HUES6 (cell line): ENCODE data around the gene HEXIM2.

Experiments
- H3K27ac ChIP-seq: 2 replicates; pipeline ENCODE4 v1.7.0; 2013; ENCODE audit warnings: low read depth, mild to moderate bottlenecking, low read length, inconsistent platforms
- H3K27me3 ChIP-seq: 2 replicates; pipeline ENCODE4 v1.6.1; 2013; ENCODE audit warnings: low read length; ENCODE audit not compliant: control insufficient read depth, insufficient read depth
- H3K36me3 ChIP-seq: 2 replicates; pipeline ENCODE4 v1.6.1; 2013; ENCODE audit warnings: low read length; ENCODE audit not compliant: control insufficient read depth, insufficient read depth
- H3K4me1 ChIP-seq: 2 replicates; pipeline ENCODE4 v1.6.1; 2013; ENCODE audit warnings: low read length; ENCODE audit not compliant: control insufficient read depth, insufficient read depth
- H3K4me3 ChIP-seq: 2 replicates; pipeline ENCODE4 v1.5.1; 2013; ENCODE audit warnings: low read depth, low read length
- H3K9ac ChIP-seq: one replicate; pipeline ENCODE4 v1.6.1; 2013; ENCODE audit warnings: mild to moderate bottlenecking, low read length
- H3K9me3 ChIP-seq: 2 replicates; pipeline ENCODE4 v1.6.1; 2013; ENCODE audit warnings: low read depth, low read length; ENCODE audit not compliant: control insufficient read depth, insufficient read depth

Gene HEXIM2, protein sequence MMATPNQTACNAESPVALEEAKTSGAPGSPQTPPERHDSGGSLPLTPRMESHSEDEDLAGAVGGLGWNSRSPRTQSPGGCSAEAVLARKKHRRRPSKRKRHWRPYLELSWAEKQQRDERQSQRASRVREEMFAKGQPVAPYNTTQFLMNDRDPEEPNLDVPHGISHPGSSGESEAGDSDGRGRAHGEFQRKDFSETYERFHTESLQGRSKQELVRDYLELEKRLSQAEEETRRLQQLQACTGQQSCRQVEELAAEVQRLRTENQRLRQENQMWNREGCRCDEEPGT

DNA sequence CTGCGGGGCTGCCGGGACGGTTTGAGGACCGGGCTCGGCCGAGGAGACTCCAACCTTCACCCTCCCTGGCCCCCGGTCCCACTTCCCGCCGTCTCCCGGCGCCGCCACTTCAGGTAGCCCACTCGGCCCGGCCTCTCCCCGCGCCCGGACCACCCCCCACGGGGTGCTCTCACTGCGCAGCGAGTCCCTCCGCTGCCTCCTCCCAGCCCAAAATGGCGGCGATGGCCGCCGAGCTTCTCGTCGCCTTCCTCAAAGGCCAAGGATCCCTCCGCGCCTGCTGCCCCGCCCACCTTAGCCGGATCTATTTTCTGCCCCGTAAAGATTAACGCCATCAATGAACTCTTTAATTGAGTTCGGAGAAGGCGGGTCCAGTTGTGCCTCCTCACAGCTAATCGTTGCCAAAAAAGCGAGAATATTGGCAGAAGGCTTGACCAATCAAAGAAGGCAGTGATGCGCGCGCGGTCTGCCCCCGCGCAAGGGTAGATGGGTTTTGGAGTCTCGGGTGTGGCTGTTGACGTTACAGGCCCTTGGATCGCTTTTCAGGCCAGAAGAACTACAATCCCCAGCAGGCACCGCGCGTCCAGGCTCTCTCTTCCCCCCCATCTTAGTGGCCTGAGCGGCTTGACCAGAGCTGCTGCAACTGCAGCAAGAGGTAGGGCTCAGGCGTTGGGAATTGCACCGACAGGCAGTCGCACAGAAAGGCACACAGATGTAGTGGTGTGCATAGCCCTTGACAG is at the start of gene HEXIM2:
HEXIM2 (plus strand) TSS at position 588 of the 737 bp plus-strand sequence. CDS start 919 bp downstream, outside the sequence.
- peaks cover 5% of the 10 kb centered on the region for H3K36me3 ChIP-seq
- H3K27me3 ChIP-seq: no peaks in the 10 kb centered on the region
- peak within 1 kb of the TSS; percentile 92 for H3K4me3 ChIP-seq
- H3K9ac ChIP-seq: peak within 1 kb of the TSS; percentile 100
- no peaks in the 10 kb centered on the region for H3K9me3 ChIP-seq
- peaks cover 21% of the 10 kb centered on the region for H3K4me1 ChIP-seq
- peak within 1 kb of the TSS; percentile 100 for H3K27ac ChIP-seq

DNA sequence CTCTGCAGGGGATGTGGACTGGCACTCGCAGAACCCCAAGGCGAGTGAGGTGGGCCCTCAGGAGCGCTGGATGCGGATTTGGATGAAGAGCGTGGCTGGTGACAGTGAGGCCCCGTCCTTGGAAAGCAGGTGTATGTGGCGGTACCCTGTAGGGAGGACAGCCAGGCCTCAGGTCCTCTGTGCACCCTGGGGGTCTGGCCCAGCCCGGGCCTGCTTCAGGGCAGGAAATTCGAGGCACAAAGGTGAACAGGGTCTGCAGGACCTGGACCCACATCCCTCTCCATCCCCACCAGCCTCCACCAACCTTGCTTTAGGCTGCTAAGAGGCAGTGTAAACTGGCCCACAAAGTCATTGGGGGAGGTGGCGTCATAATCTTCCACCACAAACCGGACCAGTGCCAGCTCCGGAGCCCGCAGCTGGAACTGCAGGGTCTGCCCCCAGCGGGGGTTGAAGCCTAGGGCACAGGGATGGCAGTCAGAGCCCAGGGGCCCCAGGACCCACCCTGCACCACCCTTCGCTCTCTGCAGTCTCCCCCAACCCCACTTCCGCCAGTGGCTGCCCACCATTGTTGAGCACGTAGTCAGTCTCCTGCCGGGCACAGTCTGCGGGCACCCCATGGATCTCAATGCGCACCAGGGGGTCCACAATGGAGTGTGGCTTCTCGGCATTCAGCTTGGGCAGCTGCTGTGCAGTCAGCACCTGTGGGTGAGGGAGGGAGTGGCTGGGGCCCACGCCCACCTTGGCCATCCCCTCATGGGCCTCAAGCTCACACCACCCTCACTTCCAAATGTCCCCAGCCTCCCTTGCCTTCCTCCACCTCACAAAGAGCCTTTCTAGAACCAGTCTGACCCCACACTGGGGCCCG is 48.9 kb upstream of the HEXIM2 start:
- H3K4me3 ChIP-seq: no peak overlapping the region
- no peaks in the 10 kb centered on the region for H3K27me3 ChIP-seq
- H3K4me1 ChIP-seq: peaks cover 7% of the 10 kb centered on the region; the same call in 1 of the 2 replicates
- H3K36me3 ChIP-seq: peaks cover 37% of the 10 kb centered on the region
- no peak overlapping the region for H3K9ac ChIP-seq
- H3K9me3 ChIP-seq: no peaks in the 10 kb centered on the region
- H3K27ac ChIP-seq: no peak overlapping the region

DNA sequence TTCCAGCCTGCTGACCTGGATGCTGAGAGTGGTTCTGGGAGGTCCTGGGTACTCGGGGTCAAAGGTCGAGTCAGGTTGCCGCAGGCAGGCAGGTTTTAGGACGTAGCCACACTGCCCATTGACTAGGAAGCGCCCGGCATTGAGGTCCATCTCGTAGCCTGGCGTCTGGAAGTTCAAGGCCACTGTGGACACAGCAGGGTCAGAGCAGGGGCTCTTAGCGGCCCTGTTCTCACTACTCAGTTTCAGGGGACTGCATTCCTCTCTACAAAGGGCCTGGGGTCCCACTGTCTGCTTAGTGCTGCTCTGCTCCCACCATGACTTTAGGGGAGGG is 48.3 kb upstream of the HEXIM2 start:
- no peak overlapping the region for H3K27ac ChIP-seq
- peaks cover 7% of the 10 kb centered on the region; the same call in 1 of the 2 replicates for H3K4me1 ChIP-seq

DNA sequence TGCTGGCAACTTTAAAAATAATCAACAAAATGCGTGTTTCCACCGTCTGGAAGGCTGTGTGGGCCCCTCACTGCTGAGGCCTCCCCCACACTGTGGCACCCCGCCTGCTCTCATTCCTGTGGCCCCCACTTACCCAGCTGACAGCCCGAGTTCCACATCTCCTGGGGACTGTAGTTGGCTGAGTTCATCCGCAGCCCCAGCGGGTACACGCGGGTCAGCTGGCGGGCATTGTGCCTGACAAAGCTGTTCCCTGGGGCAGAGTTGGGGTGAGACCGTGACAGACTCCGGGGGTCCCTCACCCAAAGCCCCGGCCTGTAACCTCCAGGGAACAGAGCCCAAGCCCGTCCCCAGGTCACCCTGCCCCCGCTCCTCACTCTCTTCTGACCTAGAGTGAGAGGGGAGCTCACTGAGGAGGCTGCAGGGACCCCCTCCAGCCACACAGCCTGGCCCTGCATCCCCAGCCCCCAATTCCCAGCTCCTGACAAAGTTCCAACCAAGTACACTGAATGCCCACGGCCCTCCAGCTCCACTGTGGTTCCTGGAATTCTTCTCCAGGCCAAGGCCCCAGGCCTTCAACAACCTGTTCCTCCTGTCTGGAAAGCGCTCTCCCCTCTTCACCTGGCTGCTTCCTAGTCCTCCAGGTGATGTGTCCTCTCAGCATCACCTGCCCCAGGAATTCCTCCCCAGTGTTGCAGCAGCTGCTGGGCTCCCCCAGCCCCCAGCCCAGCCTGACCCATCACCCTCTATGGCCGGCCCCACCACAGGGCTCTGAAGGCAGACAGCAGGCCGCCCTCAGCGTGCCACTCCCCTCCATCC is 47.4 kb upstream of the HEXIM2 start:
- H3K36me3 ChIP-seq: peaks cover 23% of the 10 kb centered on the region
- no peaks in the 10 kb centered on the region for H3K9me3 ChIP-seq
- H3K4me1 ChIP-seq: peaks cover 7% of the 10 kb centered on the region; the same call in 1 of the 2 replicates
- H3K27me3 ChIP-seq: no peaks in the 10 kb centered on the region
- H3K27ac ChIP-seq: peak overlapping the region; percentile 54; the same call in 1 of the 2 replicates
- no peak overlapping the region for H3K4me3 ChIP-seq
- no peak overlapping the region for H3K9ac ChIP-seq

More for the DNA sequence above, 48.3 kb upstream of the HEXIM2 start:
- Histone ChIP-seq H3K9me3 (no peaks in the 10 kb centered on the region), H3K36me3 (peaks cover 33% of the 10 kb centered on the region), H3K4me3 (no peak overlapping the region), H3K9ac (no peak overlapping the region), H3K27me3 (no peaks in the 10 kb centered on the region)

DNA sequence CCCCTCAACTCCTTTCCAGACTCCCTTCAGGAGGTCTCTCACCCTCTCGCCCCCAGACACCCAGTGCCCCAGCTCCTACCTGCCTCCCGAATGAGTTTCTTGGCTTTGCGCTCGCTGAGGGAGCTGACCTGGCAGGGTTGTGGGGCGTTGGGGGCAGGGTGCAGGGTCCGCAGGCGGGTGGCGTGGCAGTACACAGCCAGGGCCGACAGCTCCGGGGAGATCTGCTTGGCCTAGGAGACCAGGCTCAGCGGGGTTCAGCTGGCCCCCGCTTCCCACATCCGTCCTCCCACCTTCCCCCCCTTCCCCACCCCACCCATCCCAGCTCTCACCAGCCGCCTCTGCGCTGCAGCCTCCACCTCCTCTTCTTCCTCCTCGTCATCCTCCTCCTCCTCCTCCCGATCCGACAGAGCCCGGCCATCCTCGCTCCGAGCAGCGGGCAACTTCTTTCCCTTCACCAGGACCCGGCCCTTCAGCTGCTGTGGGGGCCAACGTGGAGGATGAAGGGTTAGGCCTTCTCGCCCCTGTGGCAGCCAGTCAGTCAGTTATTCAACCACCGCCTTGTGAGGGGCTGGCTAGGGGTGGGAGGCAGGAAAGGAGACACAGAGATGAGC is 46.6 kb upstream of the HEXIM2 start:
- no peak overlapping the region for H3K4me3 ChIP-seq
- H3K4me1 ChIP-seq: peaks cover 7% of the 10 kb centered on the region; the same call in 1 of the 2 replicates
- H3K9ac ChIP-seq: no peak overlapping the region
- H3K9me3 ChIP-seq: no peaks in the 10 kb centered on the region
- H3K27ac ChIP-seq: peak overlapping the region; percentile 54; the same call in 1 of the 2 replicates
- peaks cover 29% of the 10 kb centered on the region for H3K36me3 ChIP-seq
- no peaks in the 10 kb centered on the region for H3K27me3 ChIP-seq

DNA sequence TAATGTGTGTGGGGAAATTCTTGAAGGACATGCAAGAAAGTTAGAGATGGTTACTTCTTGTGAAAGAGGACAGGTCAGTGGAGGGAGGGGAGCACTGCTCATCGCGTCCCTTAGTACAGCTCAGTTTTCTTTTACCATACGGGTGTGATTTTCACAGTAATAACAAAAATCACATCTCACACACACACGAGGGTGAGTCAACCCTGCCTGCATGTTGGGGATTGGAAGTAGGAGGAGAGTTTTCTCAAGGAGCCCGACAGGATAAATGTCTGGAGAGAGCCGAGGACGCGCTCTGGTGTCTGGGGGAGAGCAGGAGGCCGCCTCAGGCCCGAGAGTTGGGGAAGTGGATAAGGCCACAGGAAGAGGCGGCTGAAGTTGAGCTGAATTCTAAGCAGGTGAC is 45.8 kb upstream of the HEXIM2 start:
- H3K36me3 ChIP-seq: peaks cover 30% of the 10 kb centered on the region
- H3K9me3 ChIP-seq: no peaks in the 10 kb centered on the region
- H3K27me3 ChIP-seq: no peaks in the 10 kb centered on the region
- H3K4me1 ChIP-seq: peaks cover 7% of the 10 kb centered on the region; the same call in 1 of the 2 replicates
- H3K9ac ChIP-seq: no peak overlapping the region
- no peak overlapping the region for H3K27ac ChIP-seq
- H3K4me3 ChIP-seq: no peak overlapping the region

DNA sequence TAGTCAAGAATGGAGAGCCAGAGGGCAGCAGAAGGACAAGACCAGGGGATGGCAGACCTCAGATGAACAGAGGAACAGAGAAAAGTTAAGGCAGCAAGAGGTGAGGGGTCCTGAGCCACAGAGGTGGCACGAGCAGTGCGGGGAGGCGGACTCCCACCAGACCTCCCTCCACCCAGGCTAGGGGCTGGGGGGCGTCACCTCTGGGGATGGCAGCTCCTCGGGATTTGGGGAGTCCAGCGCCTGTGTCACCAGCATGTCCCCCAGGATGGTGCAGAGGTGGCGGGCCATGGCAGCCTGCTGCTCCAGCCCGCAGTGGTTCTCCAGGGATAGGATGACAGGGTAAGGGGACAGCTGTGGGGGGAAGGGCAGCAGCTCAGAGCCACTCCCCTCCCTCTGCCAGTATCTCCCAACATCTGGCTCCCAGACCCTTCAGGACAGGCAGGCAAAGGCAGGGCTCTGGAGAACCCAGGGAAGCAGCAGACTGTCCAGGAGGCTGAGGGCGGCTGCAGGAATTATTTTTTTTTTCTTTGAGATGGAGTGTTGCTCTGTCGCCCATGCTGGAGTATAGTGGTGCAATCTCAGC is 45.1 kb upstream of the HEXIM2 start:
- H3K9me3 ChIP-seq: no peaks in the 10 kb centered on the region
- no peaks in the 10 kb centered on the region for H3K27me3 ChIP-seq
- H3K27ac ChIP-seq: no peak overlapping the region
- no peak overlapping the region for H3K4me3 ChIP-seq
- peaks cover 27% of the 10 kb centered on the region for H3K36me3 ChIP-seq
- H3K4me1 ChIP-seq: peaks cover 7% of the 10 kb centered on the region; the same call in 1 of the 2 replicates
- H3K9ac ChIP-seq: no peak overlapping the region

DNA sequence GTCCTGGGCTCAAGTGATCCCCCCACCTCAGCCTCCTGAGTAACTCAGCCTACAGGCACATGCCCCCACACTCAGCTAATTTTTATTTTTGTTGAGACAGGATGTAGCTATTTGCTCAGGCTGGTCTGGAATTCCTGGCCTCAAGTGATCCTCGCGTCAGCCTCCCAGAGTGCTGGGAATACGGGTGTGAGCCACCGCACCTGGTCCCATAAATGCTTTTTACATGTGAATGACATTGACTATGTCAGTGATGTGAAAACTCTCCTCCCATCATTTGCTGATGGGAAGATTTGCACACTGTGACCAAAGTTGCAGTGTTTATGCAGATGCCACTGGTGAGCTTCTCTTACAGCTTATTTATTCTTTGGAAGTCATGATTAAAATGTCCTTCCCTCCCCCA is 44.3 kb upstream of the HEXIM2 start:
- Histone ChIP-seq H3K27ac (no peak overlapping the region), H3K9me3 (no peaks in the 10 kb centered on the region), H3K36me3 (peaks cover 27% of the 10 kb centered on the region), H3K4me3 (no peak overlapping the region), H3K27me3 (no peaks in the 10 kb centered on the region), H3K4me1 (peaks cover 7% of the 10 kb centered on the region; the same call in 1 of the 2 replicates), H3K9ac (no peak overlapping the region)

DNA sequence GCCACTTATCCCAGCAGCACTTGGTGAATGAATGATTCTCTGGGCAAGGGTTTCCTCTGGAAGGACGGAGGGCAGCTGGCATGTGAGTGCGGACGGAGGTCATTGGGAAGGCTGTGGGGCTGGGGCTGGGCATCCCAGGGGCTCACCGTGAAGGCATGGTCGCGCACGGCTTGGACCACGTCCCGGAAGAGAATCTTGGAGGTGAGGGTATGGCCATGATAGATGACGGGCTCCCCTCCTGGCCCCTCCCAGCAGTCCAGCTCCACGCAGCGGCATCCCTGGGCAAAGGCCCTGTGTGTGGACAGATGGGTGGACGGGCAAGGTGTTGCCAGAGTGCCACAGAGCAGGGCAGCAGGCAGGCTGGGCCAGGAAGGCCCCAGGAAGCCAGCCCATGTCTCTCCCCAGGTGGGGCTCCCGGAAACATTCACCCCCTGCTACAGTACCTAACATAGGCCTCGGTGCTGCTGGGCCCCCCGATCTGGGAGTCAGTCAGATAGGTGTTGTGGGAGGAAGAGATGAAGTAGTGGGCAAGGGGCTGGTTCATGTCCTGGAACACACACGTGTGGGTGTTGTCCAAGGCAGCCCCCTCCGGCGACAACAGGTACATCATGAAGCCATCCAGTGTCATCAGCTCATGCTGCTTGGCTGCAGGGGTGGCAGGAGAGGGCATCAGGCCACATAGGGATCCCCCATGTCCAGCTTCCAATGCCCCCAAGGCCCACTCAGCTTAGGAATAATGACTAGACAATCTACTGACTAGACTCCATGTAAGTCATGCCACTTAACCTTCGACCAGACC is 43.6 kb upstream of the HEXIM2 start:
- Histone ChIP-seq H3K4me3 (no peak overlapping the region), H3K36me3 (peaks cover 21% of the 10 kb centered on the region; the same call in 1 of the 2 replicates), H3K27me3 (no peaks in the 10 kb centered on the region), H3K27ac (no peak overlapping the region), H3K9me3 (no peaks in the 10 kb centered on the region), H3K4me1 (peaks cover 7% of the 10 kb centered on the region; the same call in 1 of the 2 replicates), H3K9ac (no peak overlapping the region)
